Trophoblast cell (in vitro differentiated cells and primary cell): ENCODE data around the gene PADI4.

Experiments used
- DNase-seq, 2 donors: peaks; one replicate each; pipeline ENCODE4 v3.0.0-alpha.2; 2016
- H2AFZ ChIP-seq: 2 replicates; pipeline ENCODE4 v1.6.1; 2013; ENCODE audit warnings: low read length, moderate library complexity, mild to moderate bottlenecking; ENCODE audit not compliant: insufficient read depth, poor library complexity
- H2AK5ac ChIP-seq: 2 replicates; pipeline ENCODE4 v1.6.1; 2013; ENCODE audit warnings: mild to moderate bottlenecking, low read length
- H2BK120ac ChIP-seq: 2 replicates; pipeline ENCODE4 v1.6.1; 2013; ENCODE audit warnings: low read length, mild to moderate bottlenecking, moderate library complexity; ENCODE audit not compliant: insufficient read depth, poor library complexity
- H2BK12ac ChIP-seq: 2 replicates; pipeline ENCODE4 v1.6.1; 2013; ENCODE audit warnings: mild to moderate bottlenecking, low read length, moderate library complexity
- H2BK5ac ChIP-seq: 2 replicates; pipeline ENCODE4 v1.6.1; 2013; ENCODE audit warnings: low read length, low read depth, moderate library complexity, mild to moderate bottlenecking; ENCODE audit not compliant: poor library complexity
- H3K14ac ChIP-seq: 2 replicates; pipeline ENCODE4 v1.6.1; 2013; ENCODE audit warnings: mild to moderate bottlenecking, low read length
- H3K18ac ChIP-seq: 2 replicates; pipeline ENCODE4 v1.6.1; 2013; ENCODE audit warnings: mild to moderate bottlenecking, low read length
- H3K23ac ChIP-seq: 2 replicates; pipeline ENCODE4 v1.6.1; 2013; ENCODE audit warnings: low read length
- H3K27ac ChIP-seq: 2 replicates; pipeline ENCODE4 v1.5.1; 2013; ENCODE audit warnings: low read depth, mild to moderate bottlenecking, inconsistent platforms, low read length, moderate library complexity
- H3K27me3 ChIP-seq: 2 replicates; pipeline ENCODE4 v1.6.1; 2013; ENCODE audit warnings: inconsistent platforms, mild to moderate bottlenecking, low read length, moderate library complexity; ENCODE audit not compliant: insufficient read depth
- H3K36me3 ChIP-seq, 2 experiments: 1 replicate in 1 of 2; 2 replicates in 1 of 2; pipeline ENCODE4 v1.6.1; 2013; ENCODE audit warnings: low read length in 2 of 2, mild to moderate bottlenecking in 2 of 2, moderate library complexity in 1 of 2; ENCODE audit not compliant: insufficient read depth in 2 of 2, control insufficient read depth in 1 of 2
- H3K4ac ChIP-seq: 2 replicates; pipeline ENCODE4 v1.6.1; 2013; ENCODE audit warnings: low read depth, mild to moderate bottlenecking, low read length, moderate library complexity
- H3K4me1 ChIP-seq, 2 experiments: 1 replicate in 1 of 2; 2 replicates in 1 of 2; pipeline ENCODE4 v1.6.1; 2013; ENCODE audit warnings: low read length in 2 of 2, mild to moderate bottlenecking in 2 of 2, moderate library complexity in 1 of 2; ENCODE audit not compliant: insufficient read depth in 2 of 2, control insufficient read depth in 1 of 2
- H3K4me2 ChIP-seq: 2 replicates; pipeline ENCODE4 v1.6.1; 2013; ENCODE audit warnings: inconsistent platforms, mild to moderate bottlenecking, low read length, moderate library complexity
- H3K4me3 ChIP-seq: 2 replicates; pipeline ENCODE4 v1.5.1; 2013; ENCODE audit warnings: mild to moderate bottlenecking, low read depth, low read length, inconsistent platforms
- H3K79me1 ChIP-seq: one replicate; pipeline ENCODE4 v1.6.1; 2013; ENCODE audit warnings: low read length
- H3K79me2 ChIP-seq: 2 replicates; pipeline ENCODE4 v1.6.1; 2013; ENCODE audit warnings: low read length, mild to moderate bottlenecking; ENCODE audit not compliant: control insufficient read depth, insufficient read depth, poor library complexity
- H3K9ac ChIP-seq: 2 replicates; pipeline ENCODE4 v1.6.1; 2013; ENCODE audit warnings: mild to moderate bottlenecking, low read length
- H3K9me3 ChIP-seq: 2 replicates; pipeline ENCODE4 v1.6.1; 2013; ENCODE audit warnings: low read depth, mild to moderate bottlenecking, control low read depth, inconsistent platforms, low read length; ENCODE audit not compliant: insufficient read depth
- H4K12ac ChIP-seq: 2 replicates; pipeline ENCODE4 v1.6.1; 2013; ENCODE audit warnings: low read depth, mild to moderate bottlenecking, low read length, moderate library complexity
- H4K8ac ChIP-seq: 2 replicates; pipeline ENCODE4 v1.6.1; 2013; ENCODE audit warnings: low read depth, mild to moderate bottlenecking, low read length, moderate library complexity
- H4K91ac ChIP-seq: one replicate; pipeline ENCODE4 v1.6.1; 2013; ENCODE audit warnings: low read depth, mild to moderate bottlenecking, low read length, moderate library complexity
- WGBS: extraction: QIAGEN DNeasy Blood & Tissue Kit; methylation state at CpG from one replicate; pipeline ENCODE4 v1.1.7; 2013; ENCODE audit warnings: missing lambda C conversion rate; ENCODE audit not compliant: insufficient read length, insufficient coverage; ENCODE audit errors: extremely low coverage; 5-methylcytosine and 5-hydroxymethylcytosine counted together

PADI4 gene

GRCh38 chr1:17282836-17283235 lies 25.2 kb upstream of the PADI4 start:
- no peak overlapping the region for H4K12ac ChIP-seq
- H2BK12ac ChIP-seq, result no peak overlapping the region
- H3K9ac ChIP-seq, result no peak overlapping the region
- no peak overlapping the region for H2AFZ ChIP-seq
- no peaks in the 10 kb centered on the region for H3K36me3 ChIP-seq
- H3K23ac ChIP-seq, result no peak overlapping the region
- no peaks in the 10 kb centered on the region for H3K9me3 ChIP-seq
- H3K4ac ChIP-seq, result no peak overlapping the region
- H4K8ac ChIP-seq, result no peak overlapping the region
- H3K14ac ChIP-seq, result no peak overlapping the region
- H3K27ac ChIP-seq, result no peak overlapping the region
- DNase-seq, result no peak
- no peaks in the 10 kb centered on the region for H3K79me2 ChIP-seq
- no peaks in the 10 kb centered on the region for H3K4me1 ChIP-seq
- no peak overlapping the region for H2BK120ac ChIP-seq
- H3K4me3 ChIP-seq, result no peak overlapping the region
- no peak overlapping the region for H2AK5ac ChIP-seq
- H2BK5ac ChIP-seq, result no peak overlapping the region
- no peak overlapping the region for H3K18ac ChIP-seq
- H3K4me2 ChIP-seq, result no peak overlapping the region
- H3K27me3 ChIP-seq, result no peaks in the 10 kb centered on the region
- no peak overlapping the region for H4K91ac ChIP-seq
- WGBS, result no CpG with 5 or more reads among the region's 5 CpGs
- H3K79me1 ChIP-seq, result no peaks in the 10 kb centered on the region

GRCh38 chr1:17286646-17287045 lies 21.4 kb upstream of the PADI4 start:
- no CpG with 5 or more reads among the region's 5 CpGs for WGBS
- no peaks in the 10 kb centered on the region for H3K79me2 ChIP-seq
- H3K79me1 ChIP-seq, result no peaks in the 10 kb centered on the region

GRCh38 chr1:17287130-17287776 lies 20.7 kb upstream of the PADI4 start:
- Histone ChIP-seq H3K4me1 (no peaks in the 10 kb centered on the region), H2AK5ac (no peak overlapping the region), H2BK5ac (no peak overlapping the region), H2BK12ac (no peak overlapping the region), H3K14ac (no peak overlapping the region), H3K36me3 (no peaks in the 10 kb centered on the region), H2BK120ac (no peak overlapping the region), H3K9me3 (no peaks in the 10 kb centered on the region), H3K18ac (no peak overlapping the region), H3K79me2 (no peaks in the 10 kb centered on the region), H3K27me3 (no peaks in the 10 kb centered on the region), H2AFZ (no peak overlapping the region), H3K23ac (no peak overlapping the region), H3K79me1 (no peaks in the 10 kb centered on the region), H4K8ac (no peak overlapping the region), H3K4me2 (no peak overlapping the region), H3K27ac (no peak overlapping the region), H4K12ac (no peak overlapping the region), H4K91ac (no peak overlapping the region), H3K4ac (no peak overlapping the region), H3K9ac (no peak overlapping the region), H3K4me3 (no peak overlapping the region)
- peak; percentile 87 to 91 for DNase-seq
- WGBS, result no CpG with 5 or more reads among the region's 5 CpGs

More at GRCh38 chr1:17286646-17287045, 21.4 kb upstream of the PADI4 start:
- Histone ChIP-seq H3K4ac (no peak overlapping the region), H3K18ac (no peak overlapping the region), H2AK5ac (no peak overlapping the region), H3K4me1 (no peaks in the 10 kb centered on the region), H4K91ac (no peak overlapping the region), H3K36me3 (no peaks in the 10 kb centered on the region), H2BK5ac (no peak overlapping the region), H3K4me3 (no peak overlapping the region), H3K9ac (no peak overlapping the region), H4K8ac (no peak overlapping the region), H2BK12ac (no peak overlapping the region), H4K12ac (no peak overlapping the region), H2AFZ (no peak overlapping the region), H3K14ac (no peak overlapping the region), H2BK120ac (no peak overlapping the region), H3K27ac (no peak overlapping the region), H3K4me2 (no peak overlapping the region), H3K23ac (no peak overlapping the region), H3K9me3 (no peaks in the 10 kb centered on the region), H3K27me3 (no peaks in the 10 kb centered on the region)
- DNase-seq, result no peak

- Histone ChIP-seq H2BK5ac (no peak overlapping the region), H3K79me1 (no peaks in the 10 kb centered on the region), H3K36me3 (no peaks in the 10 kb centered on the region), H4K12ac (no peak overlapping the region), H3K9me3 (no peaks in the 10 kb centered on the region), H3K18ac (no peak overlapping the region), H3K4ac (no peak overlapping the region), H3K27me3 (no peaks in the 10 kb centered on the region), H2AFZ (no peak overlapping the region), H2BK120ac (no peak overlapping the region), H2AK5ac (no peak overlapping the region), H3K4me2 (no peak overlapping the region), H3K79me2 (no peaks in the 10 kb centered on the region), H4K8ac (no peak overlapping the region), H3K9ac (no peak overlapping the region), H4K91ac (no peak overlapping the region), H3K14ac (no peak overlapping the region), H2BK12ac (no peak overlapping the region), H3K27ac (no peak overlapping the region), H3K4me1 (no peaks in the 10 kb centered on the region), H3K23ac (no peak overlapping the region), H3K4me3 (no peak overlapping the region)
- DNase-seq, result no peak
- no CpG with 5 or more reads among the region's 2 CpGs for WGBS
These were observed 18.3 kb upstream of the PADI4 start for GRCh38 chr1:17289721-17290120.
